CD4-positive, alpha-beta T cell (primary cell): ENCODE data around the gene ZBTB20. TPM values are rescaled to one million over a fixed set of nuclear protein-coding genes. Genes with fewer than 3 reads are reported as not detected.

ENCODE experiments used
- ATAC-seq: fragments of 200-7000 bp; cut with Tn5 transposase; one replicate; pipeline ENCODE4 v1.10.0; 2022; ENCODE audit warnings: mild to moderate bottlenecking; ENCODE audit not compliant: poor library complexity
- CTCF ChIA-PET: fragments of 350-600 bp; sonication (Branson Sonifier 250); formaldehyde crosslinking; loops from one replicate; lab custom pipeline; 2021; ENCODE audit warnings: antibody characterized with exemption, inconsistent platforms; lab: Charles Lee
- POLR2A ChIA-PET: fragments of 350-600 bp; sonication (Branson Sonifier 250); formaldehyde crosslinking; loops from one replicate; lab custom pipeline; 2021; ENCODE audit warnings: antibody characterized with exemption, inconsistent platforms; lab: Charles Lee
- DNase-seq, 14 experiments: peaks; one replicate each; pipeline ENCODE4 v3.0.0-alpha.2; 2013 to 2020; ENCODE audit warnings: mixed read lengths in 2 of 14
- H3K27ac ChIP-seq, 2 donors: one replicate each; pipeline versions ENCODE4 v1.5.1 to v1.7.0; 2013; ENCODE audit warnings: low read length in 2 of 2, low read depth in 1 of 2, mild to moderate bottlenecking in 1 of 2
- H3K27me3 ChIP-seq, 2 experiments: 1 replicate in 1 of 2; 2 replicates in 1 of 2; pipeline versions ENCODE4 v1.6.1 to v1.7.0; 2013; ENCODE audit warnings: low read length in 2 of 2, control low read depth in 1 of 2, mild to moderate bottlenecking in 1 of 2, moderate library complexity in 1 of 2; ENCODE audit not compliant: insufficient read depth in 2 of 2, control insufficient read depth in 1 of 2
- H3K36me3 ChIP-seq: one replicate; pipeline ENCODE4 v1.6.1; 2013; ENCODE audit warnings: low read length, control low read depth; ENCODE audit not compliant: insufficient read depth
- H3K4me1 ChIP-seq: one replicate; pipeline ENCODE4 v1.6.1; 2013; ENCODE audit warnings: low read length, control low read depth; ENCODE audit not compliant: insufficient read depth
- H3K4me3 ChIP-seq: one replicate; pipeline ENCODE4 v1.5.1; 2013; ENCODE audit warnings: mild to moderate bottlenecking, low read length, moderate library complexity
- H3K9me3 ChIP-seq, 2 experiments: 1 replicate in 1 of 2; 2 replicates in 1 of 2; pipeline versions ENCODE4 v1.6.1 to v1.7.0; 2013; ENCODE audit warnings: low read length in 2 of 2, mild to moderate bottlenecking in 2 of 2, control low read depth in 1 of 2, moderate library complexity in 1 of 2; ENCODE audit not compliant: control insufficient read depth in 1 of 2, insufficient read depth in 1 of 2
- H3K27ac Mint-ChIP-seq: one replicate; pipeline ENCODE4 v1.8.0; 2020; ENCODE audit warnings: mixed read lengths
- H3K27me3 Mint-ChIP-seq: one replicate; pipeline ENCODE4 v1.8.0; 2021; ENCODE audit warnings: mixed read lengths
- H3K36me3 Mint-ChIP-seq: one replicate; pipeline ENCODE4 v1.8.0; 2021; ENCODE audit warnings: low read depth, mixed read lengths
- H3K4me1 Mint-ChIP-seq: one replicate; pipeline ENCODE4 v1.8.0; 2021; ENCODE audit warnings: low read depth, mixed read lengths
- H3K4me3 Mint-ChIP-seq: one replicate; pipeline ENCODE4 v1.8.0; 2020; ENCODE audit warnings: mild to moderate bottlenecking, mixed read lengths
- H3K9me3 Mint-ChIP-seq: one replicate; pipeline ENCODE4 v1.8.0; 2020; ENCODE audit warnings: mixed read lengths
- CTCF ChIP-seq: fragments of 200-600 bp; IDR thresholded peaks from one replicate; pipeline ENCODE4 v1.8.0; 2022; ENCODE audit warnings: antibody characterized with exemption, mild to moderate bottlenecking
- intact Hi-C, 2 experiments: fragments of 100-400 bp; cut with DNase I in 1 of 2; cut with micrococcal nuclease in 1 of 2; formaldehyde crosslinking; loops; one replicate each; pipeline versions ENCODE4 v1.15.1 to v1.9.0; 2023 to 2025; cut with DNase I, micrococcal nuclease
- total RNA-seq, 174 experiments: library from RNA in 2 of 174; stranded (reverse) in 2 of 174; gene quantifications; one replicate each; pipeline ENCODE4 v1.2.3 and lab custom pipeline; 2021 to 2026

Gene ZBTB20
- total RNA-seq, 2 experiments from 2014 or later, result 41.6 to 47.4 TPM

DNA sequence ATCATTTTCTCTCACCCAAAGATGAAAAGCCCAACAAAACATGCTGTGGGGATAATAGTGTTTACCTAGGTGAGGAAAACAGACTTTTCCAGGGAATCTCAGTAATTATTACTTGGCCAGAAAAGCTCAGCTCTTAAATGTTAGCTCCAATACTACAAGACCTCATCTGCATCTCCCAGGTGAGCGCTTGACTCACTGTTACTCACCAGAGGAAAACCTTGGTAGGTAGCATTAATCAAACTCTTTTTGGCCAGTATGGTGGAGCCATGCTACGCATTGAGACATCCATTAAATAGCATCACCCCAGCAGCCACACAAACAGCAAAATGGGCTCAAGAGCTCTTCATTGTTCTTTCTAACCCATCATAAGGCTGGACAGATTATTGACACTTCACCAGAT is 754.3 kb downstream of the ZBTB20 start:
- TF ChIP-seq CTCF, result no peak
- no peaks in the 10 kb centered on the region for H3K27me3 Mint-ChIP-seq

GRCh38 chr3:114389156-114389555 is 757.9 kb downstream of the ZBTB20 start:
- peaks cover 51% of the 10 kb centered on the region for H3K4me1 Mint-ChIP-seq
- H3K27ac ChIP-seq, result no peak overlapping the region
- H3K36me3 ChIP-seq, result no peaks in the 10 kb centered on the region
- no peaks in the 10 kb centered on the region for H3K27me3 Mint-ChIP-seq
- TF ChIP-seq CTCF, result no peak
- CTCF ChIA-PET, result no interaction called here
- H3K36me3 Mint-ChIP-seq, result peaks cover 16% of the 10 kb centered on the region
- intact Hi-C loops, result loop anchor here (5.0 to 10.0 kb wide), 2 partner anchors 1303 to 1306 kb away; no protein-coding TSS in a partner anchor
- peak; percentile 58 for ATAC-seq
- H3K27ac Mint-ChIP-seq, result peak overlapping the region; percentile 60
- no peaks in the 10 kb centered on the region for H3K9me3 Mint-ChIP-seq
- H3K9me3 ChIP-seq, result no peaks in the 10 kb centered on the region
- no peak overlapping the region for H3K4me3 ChIP-seq
- H3K4me1 ChIP-seq, result peaks cover 15% of the 10 kb centered on the region
- POLR2A ChIA-PET, result interaction anchor here (0.7 kb wide), 1 partner anchor 777 kb away, joined by 4 read pairs; no protein-coding TSS in a partner anchor
- peak in 7 of 14 experiments; percentile 1 to 76 (median 32) for DNase-seq
- no peaks in the 10 kb centered on the region for H3K27me3 ChIP-seq
- H3K4me3 Mint-ChIP-seq, result peak overlapping the region; percentile 35

More for the DNA sequence above, 754.3 kb downstream of the ZBTB20 start:
- H3K4me3 ChIP-seq, result no peak overlapping the region
- H3K4me3 Mint-ChIP-seq, result no peak overlapping the region
- H3K36me3 ChIP-seq, result no peaks in the 10 kb centered on the region
- H3K4me1 Mint-ChIP-seq, result peaks cover 46% of the 10 kb centered on the region
- CTCF ChIA-PET, result no interaction called here
- no peak for ATAC-seq
- DNase-seq, result no peak
- intact Hi-C loops, result no loop called here
- POLR2A ChIA-PET, result interaction anchor here (0.5 to 0.7 kb wide), 2 partner anchors 120 to 248 kb away, joined by 3 read pairs; no protein-coding TSS in a partner anchor
- H3K27ac Mint-ChIP-seq, result no peak overlapping the region
- H3K27me3 ChIP-seq, result no peaks in the 10 kb centered on the region
- H3K9me3 ChIP-seq, result no peaks in the 10 kb centered on the region
- no peak overlapping the region for H3K27ac ChIP-seq
- peaks cover 11% of the 10 kb centered on the region for H3K4me1 ChIP-seq
- no peaks in the 10 kb centered on the region for H3K9me3 Mint-ChIP-seq
- peaks cover 14% of the 10 kb centered on the region for H3K36me3 Mint-ChIP-seq

- H3K27me3 ChIP-seq, result no peaks in the 10 kb centered on the region
- no peaks in the 10 kb centered on the region for H3K9me3 ChIP-seq
- intact Hi-C loops, result loop anchor here (1.0 to 10.0 kb wide), 5 partner anchors 34 to 1433 kb away; no protein-coding TSS in a partner anchor
- H3K9me3 Mint-ChIP-seq, result no peaks in the 10 kb centered on the region
- no peak for ATAC-seq
- no peak overlapping the region for H3K27ac ChIP-seq
- no peak overlapping the region for H3K27ac Mint-ChIP-seq
- no peaks in the 10 kb centered on the region for H3K27me3 Mint-ChIP-seq
- peak overlapping the region; percentile 58 for H3K4me3 Mint-ChIP-seq
- CTCF ChIA-PET, result interaction anchor here (0.6 to 2.3 kb wide), 13 partner anchors 11 to 1783 kb away, joined by 3 to 17 read pairs (median 3); no protein-coding TSS in a partner anchor
- DNase-seq, result no peak
- H3K36me3 Mint-ChIP-seq, result peaks cover 28% of the 10 kb centered on the region
- no peak for TF ChIP-seq CTCF
- H3K4me3 ChIP-seq, result peak overlapping the region; percentile 27
- POLR2A ChIA-PET, result interaction anchor here (1.2 to 1.8 kb wide), 2 partner anchors 34 to 171 kb away, joined by 5 to 6 read pairs; no protein-coding TSS in a partner anchor
- H3K36me3 ChIP-seq, result peaks cover 16% of the 10 kb centered on the region
- peaks cover 24% of the 10 kb centered on the region for H3K4me1 Mint-ChIP-seq
- peaks cover 16% of the 10 kb centered on the region for H3K4me1 ChIP-seq
These were observed 762.6 kb downstream of the ZBTB20 start for GRCh38 chr3:114384558-114384903.
